H1 (cell line): ENCODE results near the gene CCDC91. TPM values are rescaled to one million over a fixed set of nuclear protein-coding genes. Genes with fewer than 3 reads are reported as not detected.

ENCODE experiments used
- CEBPB ChIP-seq: IDR thresholded peaks from 2 replicates; pipeline ENCODE4 v1.6.1; 2012; ENCODE audit warnings: low read depth, low read length
- KDM5A ChIP-seq: fragments of 200-600 bp; IDR thresholded peaks from 2 replicates; pipeline ENCODE4 v1.7.1; 2012; ENCODE audit warnings: mild to moderate bottlenecking, low read length, inconsistent platforms, mixed read lengths
- polyA plus RNA-seq, 7 experiments: library from polyadenylated mRNA; depleted of rRNA in 3 of 7; stranded (reverse) in 5 of 7; unstranded in 2 of 7; fragments of >200 nt in 5 of 7; fragments of 200-250 nt in 2 of 7; gene quantifications; 1 replicate in 5 of 7; 2 replicates in 1 of 7; 4 replicates in 1 of 7; pipeline versions ENCODE4 v1.2.1 to v1.2.3, GENCODE V29; 2011 to 2013; ENCODE audit warnings: missing spikeins in 2 of 7, mixed read lengths in 2 of 7
- total RNA-seq: library from RNA; stranded (reverse); fragmentation: NEBNext Ultra II Directional; extraction: Animal tissue kit (Norgen Biotek cat#: 25700); gene quantifications from 2 replicates; pipeline ENCODE4 v1.2.1, GENCODE V29; 2021

Gene CCDC91
- total and polyA plus RNA-seq, 2 of the 8 experiments (the other 6 are each of a cell fraction or from before 2014, with no cell fraction given): 8.6 to 23.1 TPM

DNA sequence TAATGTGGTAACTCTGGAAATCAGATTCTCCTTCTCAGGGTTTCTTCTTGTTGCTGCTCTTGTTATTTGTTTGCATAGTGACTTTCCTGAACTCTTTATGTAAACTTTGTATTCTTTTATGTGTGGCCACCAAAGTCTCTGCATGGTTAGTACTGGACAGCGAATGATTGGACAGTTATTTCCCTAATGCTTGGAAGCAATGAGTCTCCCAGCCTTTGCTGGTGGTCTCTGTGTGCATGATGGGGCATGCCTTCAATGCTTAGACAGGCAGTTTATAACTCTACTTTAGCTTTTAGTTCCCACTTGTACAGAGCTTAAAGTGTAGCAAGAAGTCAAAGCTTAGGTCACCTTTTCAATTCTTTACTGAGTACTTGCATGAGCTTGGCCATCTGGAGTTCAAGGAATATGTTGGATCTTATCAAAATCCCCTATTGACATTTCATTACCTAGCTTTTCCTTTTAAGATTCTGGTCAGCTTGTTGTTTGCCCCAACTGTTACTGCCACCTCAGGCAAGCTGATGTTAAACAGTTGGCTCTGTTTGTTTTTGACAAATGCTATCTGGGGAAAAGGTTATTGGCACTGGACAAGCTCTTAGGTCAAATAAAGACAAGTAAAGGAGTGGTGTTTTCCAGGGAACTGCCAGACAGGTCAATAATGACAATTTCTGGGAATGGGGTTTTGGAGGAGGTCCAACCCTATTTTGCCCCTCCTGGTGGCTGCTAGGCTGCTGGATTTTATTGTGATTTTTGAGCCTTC, 12.3 kb downstream of the CCDC91 start (continued):
- no peak for TF ChIP-seq KDM5A
- TF ChIP-seq CEBPB: no peak
